GM19239 (cell line): ENCODE data around the gene MRTO4.
"Not testable (repeated sequence)": the region's sequence is repeated elsewhere in the genome, so short reads cannot be mapped to it uniquely, and the experiment has no call there.

ENCODE experiments used
- DNase-seq: peaks from one replicate; pipeline ENCODE4 v3.0.0; 2011; ENCODE audit warnings: low spot score; ENCODE audit not compliant: insufficient read length
- FAIRE-seq: peaks from 2 replicates; lab custom pipeline; 2011; peaks lifted over from hg19 to GRCh38; lab: Jason Lieb, UNC

The MRTO4 gene

DNA sequence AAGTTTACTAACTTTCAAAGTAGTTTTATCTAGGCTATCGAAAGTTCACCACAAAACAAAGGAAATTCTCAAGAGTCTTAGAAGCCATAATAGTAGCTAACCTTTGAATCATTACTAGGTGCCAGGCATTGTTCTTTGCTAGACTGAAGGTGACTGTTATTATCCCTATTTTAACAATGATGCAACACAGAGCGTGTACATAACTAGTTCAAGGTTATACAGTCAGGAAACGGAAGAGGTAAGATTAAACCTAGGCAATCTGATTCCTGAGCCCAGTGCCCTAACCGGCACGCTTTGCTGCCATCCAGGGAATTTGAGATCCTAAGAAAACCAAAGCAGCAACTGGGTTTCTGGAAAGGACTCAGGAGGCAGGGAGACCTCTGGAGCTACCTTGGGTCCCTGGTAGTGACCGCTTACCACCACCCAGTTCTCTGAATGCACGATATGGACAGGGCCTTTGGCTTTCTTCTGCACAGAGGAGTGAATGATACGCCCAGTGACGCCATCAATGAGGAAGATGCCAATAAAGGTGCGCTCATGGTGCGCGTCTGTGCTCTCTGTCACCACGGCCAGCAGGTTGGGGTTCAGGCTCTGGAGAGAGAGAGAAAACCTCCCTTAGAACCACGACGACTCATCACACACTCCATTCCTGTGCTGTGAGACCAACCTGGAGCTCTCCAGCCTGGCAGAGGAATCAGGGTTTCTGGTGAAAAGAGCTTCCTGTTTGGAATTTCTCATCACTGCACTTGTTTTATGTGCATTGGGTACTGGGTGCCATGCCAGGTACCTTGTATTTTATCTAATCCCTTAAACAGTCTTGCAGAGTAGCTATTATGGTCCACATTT, 28.4 kb upstream of the MRTO4 start:
- FAIRE-seq = no peak

DNA sequence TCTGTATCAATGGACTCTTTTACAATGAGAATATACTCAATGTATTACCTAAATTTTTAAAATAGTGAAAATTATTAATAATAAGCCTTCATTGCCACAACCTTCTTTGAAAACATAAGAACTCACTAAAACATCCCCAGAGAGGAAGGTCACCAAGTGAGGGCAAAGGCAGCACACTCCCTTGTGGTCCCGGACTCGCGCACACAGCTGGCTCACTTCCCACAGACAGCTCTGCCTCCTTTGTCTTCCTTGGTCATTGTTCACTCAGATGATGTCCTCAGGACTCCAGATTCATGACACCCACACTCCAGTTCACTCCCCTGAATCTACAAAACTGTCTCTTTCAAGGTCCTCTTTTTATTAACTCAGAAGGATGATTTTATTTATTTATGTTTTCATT, 22.4 kb upstream of the MRTO4 start:
- DNase-seq (no peak), FAIRE-seq (no peak)

More for the DNA sequence above, 28.4 kb upstream of the MRTO4 start:
- no peak for DNase-seq

DNA sequence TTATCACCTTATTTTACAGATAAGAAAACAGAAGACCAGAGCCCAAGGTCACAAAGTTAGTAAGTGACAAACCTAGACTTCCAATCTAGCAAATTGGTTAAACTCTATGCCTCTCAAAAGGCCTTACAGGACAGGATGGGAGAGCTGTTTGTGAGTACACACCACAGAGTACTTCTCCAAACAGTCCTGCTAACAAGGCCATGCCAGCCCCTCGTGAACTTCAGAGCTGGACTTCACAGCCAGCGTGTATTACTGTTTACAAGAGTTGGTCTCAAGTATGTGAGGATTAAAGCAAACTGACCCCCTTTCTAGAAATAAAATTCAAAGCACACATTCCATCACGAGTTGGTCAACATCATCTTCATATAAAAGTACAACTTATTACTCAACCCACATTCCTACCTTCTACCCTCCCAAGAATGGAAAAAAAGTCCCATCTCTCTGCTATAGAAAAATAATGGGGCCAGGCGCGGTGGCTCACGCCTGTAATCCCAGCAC, 21.7 kb upstream of the MRTO4 start:
- FAIRE-seq = no peak
- no peak for DNase-seq

DNA sequence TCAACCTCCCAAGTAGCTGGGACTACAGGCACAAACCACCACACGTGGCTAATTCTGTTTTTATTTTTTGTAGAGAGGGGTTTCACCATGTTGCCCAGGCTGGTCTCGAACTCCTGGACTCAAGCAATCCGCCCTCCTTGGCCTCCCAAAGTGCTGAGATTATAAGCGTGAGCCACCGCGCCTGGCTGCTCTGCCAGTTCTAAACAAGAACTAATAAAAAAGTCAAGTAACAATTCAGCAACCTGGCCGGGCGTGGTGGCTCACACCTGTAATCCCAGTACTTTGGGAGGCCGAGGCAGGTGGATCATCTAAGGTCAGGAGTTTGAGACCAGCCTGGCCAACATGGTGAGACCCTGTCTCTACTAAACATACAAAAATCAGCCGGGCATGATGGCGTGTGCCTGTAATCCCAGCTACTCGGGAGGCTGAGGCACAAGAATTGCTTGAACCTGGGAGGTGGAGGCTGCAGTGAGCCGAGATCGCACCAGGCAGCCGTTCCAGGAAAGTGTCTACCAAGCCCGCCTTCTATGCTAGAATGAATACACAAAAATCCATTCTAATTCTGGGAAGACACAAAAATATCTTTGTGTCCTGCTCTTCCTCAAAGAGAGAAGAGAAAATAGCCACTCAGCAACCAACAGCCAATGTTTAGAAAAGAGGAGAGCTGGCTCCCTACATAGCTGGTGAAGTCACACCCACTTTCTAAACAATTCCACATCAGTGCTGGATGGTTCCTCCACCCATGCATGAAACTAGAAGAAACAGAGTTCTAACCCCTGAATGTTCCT, 19.7 kb upstream of the MRTO4 start:
- not testable (repeated sequence) for FAIRE-seq, DNase-seq

- DNase-seq (no peak), FAIRE-seq (peak; percentile 61)
Observed at GRCh38 chr1:19232524-19232846, 19.1 kb upstream of the MRTO4 start.

- no peak for FAIRE-seq
- no peak for DNase-seq
Observed at GRCh38 chr1:19234224-19234623, 17.4 kb upstream of the MRTO4 start.

DNA sequence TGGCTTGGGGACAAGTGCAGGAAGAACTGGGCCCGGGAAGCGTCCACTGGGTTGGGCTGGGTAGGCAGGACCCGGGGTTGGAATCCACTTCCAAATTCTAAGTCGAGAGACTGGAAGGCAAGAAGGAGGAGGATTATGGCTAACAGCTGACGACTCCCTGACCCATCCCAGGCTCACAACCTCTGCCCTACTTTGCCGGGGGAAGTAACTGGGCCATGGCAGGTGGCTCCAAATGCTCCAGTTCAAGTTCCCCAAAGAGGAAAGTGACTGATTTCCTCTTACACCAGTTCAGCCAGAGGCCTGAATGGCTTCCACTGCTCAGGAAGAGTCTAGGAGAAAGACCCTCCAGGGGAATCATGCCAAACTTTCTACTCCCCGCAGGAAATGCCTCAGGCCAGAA, 11.7 kb upstream of the MRTO4 start:
- FAIRE-seq (no peak), DNase-seq (no peak)

- FAIRE-seq (peak; percentile 89), DNase-seq (peak; percentile 49)
Observed at GRCh38 chr1:19240673-19241538, 10.7 kb upstream of the MRTO4 start.

- no peak for DNase-seq
Observed at GRCh38 chr1:19250629-19251304, 838 bp upstream of the MRTO4 start.

DNA sequence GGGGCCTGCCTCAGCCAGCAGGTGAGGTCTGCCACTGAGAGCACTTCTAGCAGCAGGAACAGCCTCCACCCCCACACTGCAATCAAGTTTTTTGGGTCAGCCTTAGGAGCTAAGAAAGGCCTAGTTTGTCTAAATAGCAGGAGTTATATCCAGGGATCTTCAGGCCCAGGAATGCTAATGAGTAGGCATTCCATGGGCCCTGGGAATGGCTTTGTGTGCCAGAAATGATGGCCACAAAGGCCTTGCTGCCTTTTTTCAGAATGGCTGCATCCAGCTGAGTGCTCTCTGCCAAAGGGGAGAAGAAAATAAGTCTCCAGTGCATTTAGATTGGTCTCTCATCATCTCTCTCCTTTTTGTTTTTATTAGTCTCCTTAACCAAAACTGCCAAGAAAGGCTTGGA, 2.8 kb downstream of the MRTO4 start:
- no peak for FAIRE-seq
- DNase-seq = no peak

More at GRCh38 chr1:19250629-19251304, 838 bp upstream of the MRTO4 start:
- FAIRE-seq = no peak

DNA sequence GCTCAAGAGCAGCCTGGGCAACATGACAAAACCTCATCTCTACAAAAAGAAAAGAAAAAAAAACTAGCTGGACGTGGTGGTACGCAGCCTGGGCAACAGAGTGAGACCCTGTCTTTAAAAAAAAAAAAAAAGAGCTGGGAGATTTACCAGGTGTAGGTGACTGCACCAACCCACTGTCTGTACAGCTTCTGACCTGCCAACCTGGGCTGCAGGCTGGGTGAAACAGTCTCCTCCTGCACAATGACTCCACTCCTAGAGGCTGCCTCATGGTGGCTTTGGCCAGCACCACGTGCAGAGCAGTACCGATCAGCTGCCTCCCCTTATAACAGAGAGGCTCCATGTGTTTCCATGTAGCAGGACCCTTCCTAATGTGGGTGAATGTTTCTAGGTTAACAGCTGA, 3.7 kb downstream of the MRTO4 start:
- DNase-seq = no peak
- no peak for FAIRE-seq

DNA sequence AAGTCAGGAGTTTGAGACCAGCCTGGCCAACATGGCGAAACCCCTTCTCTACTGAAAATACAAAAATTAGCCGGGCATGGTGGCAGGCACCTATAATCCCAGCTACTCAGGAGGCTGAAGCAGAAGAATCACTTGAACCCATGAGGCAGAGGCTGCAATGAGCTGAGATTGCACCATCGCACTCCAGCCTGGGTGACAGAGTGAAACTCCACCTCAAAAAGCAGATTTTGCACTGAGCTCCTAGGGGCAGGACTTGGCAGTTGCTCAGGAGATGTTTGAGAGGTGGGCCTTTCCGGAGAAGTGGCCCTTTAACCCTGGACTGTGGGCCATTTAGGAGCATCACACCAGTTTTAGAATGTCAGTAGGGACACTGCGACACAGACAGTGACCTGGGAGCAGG, 4.7 kb downstream of the MRTO4 start:
- not testable (repeated sequence) for DNase-seq, FAIRE-seq

- FAIRE-seq (no peak), DNase-seq (no peak)
Observed at GRCh38 chr1:19257178-19257914, 5.7 kb downstream of the MRTO4 start.

DNA sequence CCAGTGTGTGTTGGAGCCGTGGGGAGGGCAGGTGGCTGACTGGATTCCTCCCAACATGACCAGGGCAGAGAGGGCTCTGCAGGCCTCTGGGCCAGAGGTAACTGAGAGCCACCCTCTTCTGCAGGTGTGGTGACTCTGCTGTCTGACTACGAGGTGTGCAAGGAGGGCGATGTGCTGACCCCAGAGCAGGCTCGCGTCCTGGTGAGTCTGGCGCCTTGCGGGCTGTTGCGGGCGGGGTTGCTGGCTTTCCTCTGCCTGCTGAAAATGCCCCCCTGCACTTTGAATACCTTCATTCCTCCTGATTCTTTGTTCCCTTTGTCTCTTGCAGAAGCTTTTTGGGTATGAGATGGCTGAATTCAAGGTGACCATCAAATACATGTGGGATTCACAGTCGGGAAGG, 6.7 kb downstream of the MRTO4 start:
- DNase-seq (no peak), FAIRE-seq (no peak)

DNA sequence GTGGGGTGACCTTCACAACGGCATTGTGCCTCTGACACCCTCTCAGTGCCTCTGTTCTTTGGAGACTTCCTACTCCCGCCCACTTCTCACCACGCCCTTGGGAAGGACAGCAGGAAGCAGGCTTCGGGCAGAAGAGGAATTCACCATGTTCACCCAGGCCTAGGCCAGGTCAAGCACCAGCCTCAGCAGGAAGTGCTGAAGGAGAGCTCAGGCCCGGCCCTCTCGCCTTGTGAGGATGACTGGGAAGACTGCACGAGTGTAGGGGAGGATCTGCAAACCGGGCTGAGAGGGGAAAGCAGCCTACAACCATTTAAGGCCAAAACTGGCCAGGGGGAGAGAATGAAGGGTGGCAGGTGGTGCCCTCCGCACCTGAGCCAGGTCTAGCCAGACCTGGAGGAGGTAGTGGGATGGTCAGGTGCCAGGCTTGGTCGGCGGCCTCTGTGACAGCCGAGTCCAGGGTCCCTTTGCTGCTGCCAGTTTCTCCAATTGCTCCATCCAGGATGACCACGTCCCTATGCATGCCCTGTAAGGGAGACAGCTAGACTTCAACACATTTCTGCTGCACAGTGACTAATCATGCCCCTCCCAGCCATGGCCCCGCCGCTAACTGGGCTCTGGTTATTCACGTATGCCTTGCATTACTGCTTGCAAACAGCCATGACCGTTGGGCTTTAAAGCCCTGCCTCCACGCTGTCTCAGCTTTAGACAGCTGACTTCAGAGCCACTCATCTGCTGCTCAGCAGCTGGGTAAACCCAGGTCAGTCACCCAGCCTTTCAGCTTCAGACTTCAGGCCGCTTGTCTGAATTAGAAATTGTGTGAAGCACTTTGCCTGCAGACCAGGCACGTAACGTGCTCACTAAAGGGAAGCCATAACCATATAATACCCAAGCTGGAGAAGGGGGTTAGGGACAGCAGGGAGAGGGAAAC, 8.9 kb downstream of the MRTO4 start:
- no peak for DNase-seq
- FAIRE-seq = no peak

DNA sequence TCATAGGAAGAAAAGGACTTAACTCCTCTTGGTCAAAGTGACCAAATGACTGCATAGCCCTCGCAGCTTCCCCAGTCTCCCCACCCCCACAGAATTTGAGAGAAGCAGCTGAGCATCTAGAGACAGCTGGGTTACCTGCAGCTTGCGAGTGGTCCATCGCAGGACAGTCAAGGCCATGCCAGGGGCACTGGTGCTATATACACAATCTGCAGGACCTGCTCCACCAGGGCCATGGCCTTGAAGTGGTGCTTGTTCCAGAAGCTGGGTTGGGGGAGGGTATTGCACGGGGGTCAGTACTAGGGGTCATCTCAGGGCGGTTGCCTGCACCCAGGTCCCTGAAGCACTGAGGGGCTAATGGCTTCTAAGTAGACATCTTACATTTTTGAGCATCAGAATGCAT, 10.4 kb downstream of the MRTO4 start:
- FAIRE-seq (no peak), DNase-seq (no peak)

GRCh38 chr1:19262744-19263143, 11.1 kb downstream of the MRTO4 start:
- FAIRE-seq = no peak
- no peak for DNase-seq

GRCh38 chr1:19268445-19268844, 16.8 kb downstream of the MRTO4 start:
- no peak for FAIRE-seq
- no peak for DNase-seq
